ENCODE measurements around the gene NUP205. TPM values are rescaled to one million over a fixed set of nuclear protein-coding genes. Genes with fewer than 3 reads are reported as not detected.

The NUP205 gene
- total and polyA plus RNA-seq, 2 donors (not counting 1 experiment from before 2014, with no cell fraction given) = 31.4 to 70.3 TPM

- ChIA-PET POLR2A (no interaction called here), CTCF (no interaction called here)
- no peak overlapping the region for H3K4me2 ChIP-seq (replicated peaks; ENCODE audit: low read depth, low read length, poor library complexity, severe bottlenecking)
- H3K27me3 Mint-ChIP-seq = peaks cover 4% of the 10 kb centered on the region
- H3K27ac ChIP-seq (ENCODE audit: low read length in 2 of 2) = no peak overlapping the region
- no peak overlapping the region for H3K4me3 ChIP-seq (ENCODE audit: control extremely low read depth in 1 of 5, extremely low read depth in 1 of 5, insufficient read depth in 1 of 5, low read depth in 2 of 5, low read length in 4 of 5)
- 96% methylated on average over 4 of the region's 6 CpGs for WGBS (ENCODE audit: insufficient coverage)
- TF ChIP-seq EZH2 (IDR thresholded peaks at IDR 0.05; ENCODE audit: borderline replicate concordance, insufficient read depth, low read depth, low read length, poor library complexity, severe bottlenecking) = no peak
- TF ChIP-seq CTCF (IDR thresholded peaks at IDR 0.05) = no peak
- no peak overlapping the region for H3K27ac Mint-ChIP-seq
- no peaks in the 10 kb centered on the region for H3K9me3 Mint-ChIP-seq (ENCODE audit: insufficient read depth)
- no peak overlapping the region for H3K9ac ChIP-seq (ENCODE audit: low read length)
- intact Hi-C loops (cut with micrococcal nuclease) = no loop called here
- ATAC-seq (ENCODE audit: low read depth) (no peak), DNase-seq (no peak)
- no peaks in the 10 kb centered on the region for H3K36me3 ChIP-seq (replicated peaks in 1 of 2; ENCODE audit: control extremely low read depth in 1 of 2, control insufficient read depth in 1 of 2, extremely low read depth in 1 of 2, insufficient read depth in 2 of 2, low read length in 1 of 2)
- no peaks in the 10 kb centered on the region for H3K4me1 Mint-ChIP-seq
- no peaks in the 10 kb centered on the region for H3K27me3 ChIP-seq (replicated peaks in 1 of 4; ENCODE audit: control extremely low read depth in 1 of 4, control insufficient read depth in 3 of 4, insufficient read depth in 4 of 4, low read length in 3 of 4)
- no peaks in the 10 kb centered on the region for H3K4me1 ChIP-seq (ENCODE audit: control insufficient read depth in 2 of 2, insufficient read depth in 2 of 2, low read length in 2 of 2)
- no peak overlapping the region for H2AFZ ChIP-seq (ENCODE audit: insufficient read depth, low read depth, low read length, poor library complexity, severe bottlenecking)
- H3K4me3 Mint-ChIP-seq = no peak overlapping the region
- no peaks in the 10 kb centered on the region for H4K20me1 ChIP-seq (ENCODE audit: control insufficient read depth, insufficient read depth, low read length, poor library complexity, severe bottlenecking)
- no peaks in the 10 kb centered on the region for H3K79me2 ChIP-seq (ENCODE audit: control insufficient read depth, insufficient read depth, low read length)
- no peaks in the 10 kb centered on the region for H3K9me3 ChIP-seq (ENCODE audit: control extremely low read depth in 1 of 3, control insufficient read depth in 2 of 3, insufficient read depth in 1 of 3, low read length in 2 of 3)
Observed at GRCh38 chr7:135541029-135541428, 16.7 kb upstream of the NUP205 start.

GRCh38 chr7:135550196-135550595 lies 7.5 kb upstream of the NUP205 start:
- no peak overlapping the region for H3K4me2 ChIP-seq (replicated peaks; ENCODE audit: low read depth, low read length, poor library complexity, severe bottlenecking)
- H4K20me1 ChIP-seq (ENCODE audit: control insufficient read depth, insufficient read depth, low read length, poor library complexity, severe bottlenecking) = no peaks in the 10 kb centered on the region
- intact Hi-C loops (cut with micrococcal nuclease) = no loop called here
- no peak overlapping the region for H3K9ac ChIP-seq (ENCODE audit: low read length)
- 86% methylated on average over 7 of the region's 7 CpGs for WGBS (ENCODE audit: insufficient coverage)
- CTCF ChIA-PET = no interaction called here
- no peaks in the 10 kb centered on the region for H3K9me3 Mint-ChIP-seq (ENCODE audit: insufficient read depth)
- no peaks in the 10 kb centered on the region for H3K36me3 ChIP-seq (replicated peaks in 1 of 2; ENCODE audit: control extremely low read depth in 1 of 2, control insufficient read depth in 1 of 2, extremely low read depth in 1 of 2, insufficient read depth in 2 of 2, low read length in 1 of 2)
- H3K4me1 ChIP-seq (ENCODE audit: control insufficient read depth in 2 of 2, insufficient read depth in 2 of 2, low read length in 2 of 2) = no peaks in the 10 kb centered on the region
- H3K4me1 Mint-ChIP-seq = no peaks in the 10 kb centered on the region
- H2AFZ ChIP-seq (ENCODE audit: insufficient read depth, low read depth, low read length, poor library complexity, severe bottlenecking) = no peak overlapping the region
- no peaks in the 10 kb centered on the region for H3K79me2 ChIP-seq (ENCODE audit: control insufficient read depth, insufficient read depth, low read length)
- H3K27me3 ChIP-seq (replicated peaks in 1 of 4; ENCODE audit: control extremely low read depth in 1 of 4, control insufficient read depth in 3 of 4, insufficient read depth in 4 of 4, low read length in 3 of 4) = no peaks in the 10 kb centered on the region
- no peak overlapping the region for H3K27ac Mint-ChIP-seq
- no peaks in the 10 kb centered on the region for H3K9me3 ChIP-seq (ENCODE audit: control extremely low read depth in 1 of 3, control insufficient read depth in 2 of 3, insufficient read depth in 1 of 3, low read length in 2 of 3)
- H3K4me3 Mint-ChIP-seq = no peak overlapping the region
- H3K27me3 Mint-ChIP-seq = peaks cover 20% of the 10 kb centered on the region
- DNase-seq = no peak
- no peak overlapping the region for H3K4me3 ChIP-seq (ENCODE audit: control extremely low read depth in 1 of 5, extremely low read depth in 1 of 5, insufficient read depth in 1 of 5, low read depth in 2 of 5, low read length in 4 of 5)
- no peak for TF ChIP-seq CTCF (IDR thresholded peaks at IDR 0.05)
- TF ChIP-seq EZH2 (IDR thresholded peaks at IDR 0.05; ENCODE audit: borderline replicate concordance, insufficient read depth, low read depth, low read length, poor library complexity, severe bottlenecking) = no peak
- H3K27ac ChIP-seq (ENCODE audit: low read length in 2 of 2) = no peak overlapping the region
- no peak for ATAC-seq (ENCODE audit: low read depth)
- POLR2A ChIA-PET = interaction anchor here (0.7 kb wide), 1 partner anchor 108 kb away, joined by 3 read pairs; no protein-coding TSS in a partner anchor
